Suprapubic skin (tissue), 4 donors: ENCODE results near the gene BNC1. TPM values are rescaled to one million over a fixed set of nuclear protein-coding genes. Genes with fewer than 3 reads are reported as not detected.

Experiments used
- DNase-seq, 2 donors: peaks; one replicate each; pipeline ENCODE4 v3.0.0-alpha.2; 2019; ENCODE audit warnings: low spot score in 2 of 2
- H3K27ac ChIP-seq: fragments of 200-600 bp; sonication (generic); one replicate; pipeline ENCODE4 v1.5.1; 2019
- H3K27me3 ChIP-seq: fragments of 200-600 bp; sonication (generic); one replicate; pipeline ENCODE4 v1.5.1; 2019
- H3K36me3 ChIP-seq: fragments of 200-600 bp; sonication (generic); one replicate; pipeline ENCODE4 v1.5.1; 2019
- H3K4me1 ChIP-seq: fragments of 200-600 bp; sonication (generic); one replicate; pipeline ENCODE4 v1.5.1; 2019
- H3K4me3 ChIP-seq: fragments of 200-600 bp; sonication (generic); one replicate; pipeline ENCODE4 v1.5.1; 2019; ENCODE audit warnings: mild to moderate bottlenecking
- H3K9me3 ChIP-seq: fragments of 200-600 bp; sonication (generic); one replicate; pipeline ENCODE4 v1.5.1; 2019
- EP300 ChIP-seq: sonication (generic); formaldehyde crosslinking; IDR thresholded peaks from one replicate; pipeline ENCODE4 v1.6.1; 2017; ENCODE audit warnings: antibody characterized with exemption
- POLR2A ChIP-seq, 2 donors: fragments of 450-650 bp; IDR thresholded peaks; one replicate each; pipeline ENCODE4 v1.6.1; 2017; ENCODE audit warnings: antibody characterized with exemption in 2 of 2, mild to moderate bottlenecking in 2 of 2, moderate library complexity in 2 of 2
- POLR2AphosphoS5 ChIP-seq, 3 donors: sonication (generic); formaldehyde crosslinking; IDR thresholded peaks; one replicate each; pipeline ENCODE4 v1.6.1; 2017; ENCODE audit warnings: antibody characterized with exemption in 3 of 3
- WGBS: methylation state at CpG from one replicate; pipeline ENCODE4 v1.1.5; 2018; 5-methylcytosine and 5-hydroxymethylcytosine counted together
- total RNA-seq, 4 donors: library from RNA; depleted of rRNA; stranded (reverse); fragments of >200 nt; gene quantifications; one replicate each; pipeline ENCODE4 v1.1.0, GENCODE V29; 2016
- TF ChIP-seq, protein P1 (sequence below), 2 donors: fragments of 200-600 bp in 1 of 2; fragments of 450-650 bp in 1 of 2; sonication (generic) in 1 of 2; IDR thresholded peaks; one replicate each; pipeline ENCODE4 v1.5.1; 2016 to 2019; ENCODE audit warnings: antibody characterized with exemption in 2 of 2, mild to moderate bottlenecking in 1 of 2, moderate library complexity in 1 of 2

Gene BNC1
- total RNA-seq, 4 donors from 2014 or later: 28.3 to 72.4 (median 48.8) TPM

DNA sequence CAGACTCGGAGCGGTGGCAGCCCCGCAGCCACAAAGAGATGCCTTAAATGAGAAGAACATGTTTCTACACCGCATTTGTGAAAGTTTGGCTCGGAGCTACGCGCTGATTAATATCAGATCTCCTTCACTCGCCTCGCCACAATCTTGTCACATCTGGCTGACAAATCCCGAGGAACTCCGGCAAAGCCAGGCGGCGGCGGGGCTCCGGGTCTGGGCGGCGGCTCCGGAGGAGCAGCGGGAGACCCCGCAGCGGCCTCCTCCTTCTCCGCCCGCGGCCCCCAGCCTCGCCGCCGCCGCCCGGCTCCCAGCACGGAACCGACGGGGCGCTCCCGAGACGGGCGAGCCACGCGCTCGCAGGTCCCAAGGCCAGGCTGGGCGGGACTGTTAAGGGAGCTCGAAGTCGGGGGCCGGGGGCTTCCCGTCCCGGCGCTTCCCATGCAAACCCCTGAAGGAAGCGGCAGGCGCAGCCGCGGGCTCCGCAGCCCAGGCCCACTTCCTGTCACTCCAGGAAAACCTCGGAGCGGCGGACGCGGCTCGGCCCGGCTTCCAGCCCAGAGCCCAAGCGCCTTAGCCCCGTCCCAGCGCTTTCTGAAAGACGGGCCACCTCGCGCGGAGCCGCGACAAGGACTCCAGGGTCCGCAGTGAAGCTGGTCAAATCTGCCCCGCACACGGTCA is 1.2 kb downstream of the BNC1 start:
- no peak for DNase-seq
- H3K4me3 ChIP-seq: peak overlapping the region; percentile 67
- H3K4me1 ChIP-seq: peaks cover 39% of the 10 kb centered on the region
- no peaks in the 10 kb centered on the region for H3K36me3 ChIP-seq
- 2% methylated on average over 50 of the region's 70 CpGs for WGBS
- peak overlapping the region; percentile 78 for H3K27ac ChIP-seq
- H3K9me3 ChIP-seq: no peaks in the 10 kb centered on the region
- TF ChIP-seq POLR2AphosphoS5 (IDR thresholded peaks at IDR 0.05) (no peak), EP300 (no peak), POLR2A (IDR thresholded peaks at IDR 0.05) (no peak)
- TF ChIP-seq, protein P1, sequence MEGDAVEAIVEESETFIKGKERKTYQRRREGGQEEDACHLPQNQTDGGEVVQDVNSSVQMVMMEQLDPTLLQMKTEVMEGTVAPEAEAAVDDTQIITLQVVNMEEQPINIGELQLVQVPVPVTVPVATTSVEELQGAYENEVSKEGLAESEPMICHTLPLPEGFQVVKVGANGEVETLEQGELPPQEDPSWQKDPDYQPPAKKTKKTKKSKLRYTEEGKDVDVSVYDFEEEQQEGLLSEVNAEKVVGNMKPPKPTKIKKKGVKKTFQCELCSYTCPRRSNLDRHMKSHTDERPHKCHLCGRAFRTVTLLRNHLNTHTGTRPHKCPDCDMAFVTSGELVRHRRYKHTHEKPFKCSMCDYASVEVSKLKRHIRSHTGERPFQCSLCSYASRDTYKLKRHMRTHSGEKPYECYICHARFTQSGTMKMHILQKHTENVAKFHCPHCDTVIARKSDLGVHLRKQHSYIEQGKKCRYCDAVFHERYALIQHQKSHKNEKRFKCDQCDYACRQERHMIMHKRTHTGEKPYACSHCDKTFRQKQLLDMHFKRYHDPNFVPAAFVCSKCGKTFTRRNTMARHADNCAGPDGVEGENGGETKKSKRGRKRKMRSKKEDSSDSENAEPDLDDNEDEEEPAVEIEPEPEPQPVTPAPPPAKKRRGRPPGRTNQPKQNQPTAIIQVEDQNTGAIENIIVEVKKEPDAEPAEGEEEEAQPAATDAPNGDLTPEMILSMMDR (IDR thresholded peaks at IDR 0.05): no peak
- peaks cover 45% of the 10 kb centered on the region for H3K27me3 ChIP-seq

DNA sequence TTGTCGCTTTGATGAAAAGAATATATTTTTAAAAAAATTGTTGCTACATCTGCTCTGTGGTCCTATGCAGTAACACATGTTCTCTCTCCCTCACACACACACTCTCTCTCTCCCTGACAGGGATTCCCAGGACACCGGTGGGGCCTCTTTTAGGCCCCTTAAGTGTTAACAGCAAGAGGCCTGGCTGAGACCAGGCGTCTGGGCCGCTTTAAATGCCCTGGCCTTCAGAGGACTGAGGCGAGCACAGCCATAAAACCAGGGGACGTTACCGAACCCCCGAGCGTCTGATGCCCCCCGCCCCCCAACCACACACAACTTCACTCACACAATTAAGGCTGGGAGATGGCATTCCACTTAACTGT is 1.7 kb downstream of the BNC1 start:
- Histone ChIP-seq H3K4me3 (peak overlapping the region; percentile 67), H3K27ac (no peak overlapping the region), H3K27me3 (peaks cover 49% of the 10 kb centered on the region), H3K4me1 (peaks cover 37% of the 10 kb centered on the region), H3K9me3 (no peaks in the 10 kb centered on the region), H3K36me3 (no peaks in the 10 kb centered on the region)
- no peak for DNase-seq
- WGBS: 22% methylated on average over 10 of the region's 10 CpGs
- no peak for TF ChIP-seq POLR2A (IDR thresholded peaks at IDR 0.05)
- no peak for TF ChIP-seq EP300
- TF ChIP-seq POLR2AphosphoS5 (IDR thresholded peaks at IDR 0.05): no peak
- TF ChIP-seq, protein P1 (IDR thresholded peaks at IDR 0.05): no peak

DNA sequence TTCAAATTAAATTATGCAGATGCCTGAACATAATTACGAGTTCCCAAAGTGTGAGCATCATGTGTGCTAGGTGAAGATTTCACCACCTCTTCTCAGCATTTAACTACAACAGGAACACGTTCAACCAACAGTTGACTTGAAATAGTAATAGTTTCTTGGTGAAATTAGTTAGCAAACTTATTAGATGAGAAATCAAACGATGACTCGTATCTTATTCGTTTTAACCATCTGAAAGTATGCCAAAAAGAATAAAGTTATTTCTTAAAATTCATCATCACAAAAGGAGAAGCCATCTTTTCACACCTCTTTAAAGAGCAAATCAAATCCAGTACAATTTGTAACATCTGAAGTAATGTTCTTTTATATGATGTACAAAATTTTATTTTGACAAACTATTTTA is 2.3 kb downstream of the BNC1 start:
- WGBS: 56% methylated on average over 5 of the region's 5 CpGs
- DNase-seq: no peak
- H3K4me3 ChIP-seq: no peak overlapping the region
- no peaks in the 10 kb centered on the region for H3K36me3 ChIP-seq
- H3K9me3 ChIP-seq: no peaks in the 10 kb centered on the region
- no peak overlapping the region for H3K27ac ChIP-seq
- no peak for TF ChIP-seq POLR2A (IDR thresholded peaks at IDR 0.05)
- TF ChIP-seq, protein P1 (IDR thresholded peaks at IDR 0.05): no peak
- no peak for TF ChIP-seq POLR2AphosphoS5 (IDR thresholded peaks at IDR 0.05)
- no peak for TF ChIP-seq EP300
- peaks cover 49% of the 10 kb centered on the region for H3K27me3 ChIP-seq
- peaks cover 31% of the 10 kb centered on the region for H3K4me1 ChIP-seq

DNA sequence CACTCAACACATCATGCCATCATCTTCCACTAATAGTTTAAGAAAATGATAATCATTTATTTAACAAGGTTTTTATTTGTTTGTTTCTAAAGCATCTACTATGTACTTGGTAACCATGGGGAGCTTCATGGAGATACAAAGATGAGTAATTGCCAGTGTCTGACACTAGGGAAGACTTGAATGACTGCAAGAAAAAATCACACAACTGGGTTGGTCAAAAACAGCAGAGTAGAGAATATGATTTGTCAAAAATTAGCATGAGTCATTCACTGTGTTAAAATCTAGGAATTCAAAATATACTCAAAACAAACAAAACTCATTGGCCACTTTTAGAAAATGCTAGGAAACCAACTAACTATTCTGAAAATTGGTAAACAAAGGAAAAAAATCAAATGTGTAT is 6.3 kb downstream of the BNC1 start:
- Histone ChIP-seq H3K27me3 (peaks cover 22% of the 10 kb centered on the region), H3K9me3 (no peaks in the 10 kb centered on the region), H3K36me3 (no peaks in the 10 kb centered on the region), H3K4me3 (no peak overlapping the region), H3K27ac (no peak overlapping the region), H3K4me1 (peaks cover 6% of the 10 kb centered on the region)
- no peak for DNase-seq
- no peak for TF ChIP-seq POLR2A (IDR thresholded peaks at IDR 0.05)
- no peak for TF ChIP-seq POLR2AphosphoS5 (IDR thresholded peaks at IDR 0.05)
- TF ChIP-seq, protein P1 (IDR thresholded peaks at IDR 0.05): no peak
- TF ChIP-seq EP300: no peak

DNA sequence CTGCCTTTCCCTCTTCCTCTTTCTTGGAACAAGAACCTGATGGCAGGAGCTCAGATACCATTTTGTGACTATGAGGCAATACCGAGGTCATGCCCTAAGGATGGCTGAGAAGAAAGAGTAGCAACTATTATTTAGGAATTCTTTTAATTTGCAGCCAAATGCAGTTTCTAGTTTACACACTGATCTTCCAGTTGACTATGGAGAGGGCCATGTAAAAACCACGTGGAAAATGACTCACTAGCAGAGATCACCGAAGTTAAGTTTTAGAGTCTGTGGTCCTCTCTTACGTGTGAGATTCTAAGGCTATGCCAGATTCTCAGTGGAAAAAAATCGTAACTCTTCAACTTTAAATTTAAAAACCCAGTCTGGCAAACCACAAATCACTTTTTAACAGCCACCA is 7.8 kb downstream of the BNC1 start:
- H3K9me3 ChIP-seq: no peaks in the 10 kb centered on the region
- no peak overlapping the region for H3K4me3 ChIP-seq
- 82% methylated on average over 5 of the region's 5 CpGs for WGBS
- H3K27ac ChIP-seq: no peak overlapping the region
- no peak for DNase-seq
- H3K4me1 ChIP-seq: no peaks in the 10 kb centered on the region
- peaks cover 9% of the 10 kb centered on the region for H3K27me3 ChIP-seq
- H3K36me3 ChIP-seq: no peaks in the 10 kb centered on the region
- TF ChIP-seq POLR2A (IDR thresholded peaks at IDR 0.05) (no peak), EP300 (no peak), POLR2AphosphoS5 (IDR thresholded peaks at IDR 0.05) (no peak)
- TF ChIP-seq, protein P1 (IDR thresholded peaks at IDR 0.05): no peak
